HepG2 (cell line): ENCODE data around the gene INTS1. TPM values are rescaled to one million over a fixed set of nuclear protein-coding genes. Genes with fewer than 3 reads are reported as not detected.

Source experiments
- ARID3A ChIP-seq: IDR thresholded peaks from 2 replicates; pipeline ENCODE4 v1.6.1; 2012; ENCODE audit warnings: low read depth, low read length, improper control_type of control experiment
- HNF1B ChIP-seq: sonication (generic); formaldehyde crosslinking; IDR thresholded peaks from 2 replicates; pipeline ENCODE4 v1.5.1; 2020; ENCODE audit warnings: mild to moderate bottlenecking, moderate library complexity, missing genetic modification reagents
- MTA1 ChIP-seq: sonication (generic); formaldehyde crosslinking; IDR thresholded peaks from 2 replicates; pipeline ENCODE4 v1.4.0; 2020; ENCODE audit warnings: missing genetic modification reagents, mild to moderate bottlenecking, borderline replicate concordance
- POLR2G ChIP-seq: fragments of 200-400 bp; formaldehyde crosslinking; IDR thresholded peaks from 2 replicates; pipeline ENCODE4 v1.6.1; 2018; ENCODE audit warnings: mild to moderate bottlenecking, low read depth, low read length, moderate library complexity
- RERE ChIP-seq: IDR thresholded peaks from 2 replicates; pipeline ENCODE4 v1.6.1; 2016; ENCODE audit warnings: low read depth, missing genetic modification reagents, missing compliant biosample characterization
- SP5 ChIP-seq: IDR thresholded peaks from 2 replicates; pipeline ENCODE4 v1.6.1; 2016; ENCODE audit warnings: low read depth, borderline replicate concordance
- ZBTB40 ChIP-seq, 2 experiments: fragments of 450-650 bp in 1 of 2; sonication (generic) in 1 of 2; formaldehyde crosslinking in 1 of 2; IDR thresholded peaks; 2 replicates each; pipeline versions ENCODE4 v1.6.1 to v1.8.0; 2016 to 2022; ENCODE audit warnings: antibody characterized with exemption in 1 of 2, mild to moderate bottlenecking in 1 of 2, missing genetic modification reagents in 1 of 2
- ZFX ChIP-seq: sonication (generic); formaldehyde crosslinking; IDR thresholded peaks from 2 replicates; pipeline ENCODE4 v1.4.0; 2020; ENCODE audit warnings: mild to moderate bottlenecking, low read depth, missing genetic modification reagents, moderate library complexity
- polyA plus RNA-seq, 8 experiments: library from polyadenylated mRNA; depleted of rRNA in 3 of 8; stranded (reverse) in 7 of 8; unstranded in 1 of 8; fragments of >200 nt; fragmentation: Illumina TruSeq in 4 of 8; extraction: Trizol in 4 of 8; gene quantifications; 2 replicates each; pipeline versions ENCODE4 v1.2.1 to v1.2.3, GENCODE V29; 2011 to 2016; ENCODE audit warnings: low read depth in 4 of 8, missing spikeins in 1 of 8, mixed read lengths in 1 of 8; ENCODE audit not compliant: insufficient read depth in 1 of 8
- total RNA-seq, 5 experiments: library from RNA; depleted of rRNA; stranded (reverse); fragments of >200 nt; fragmentation: Illumina TruSeq; extraction: Trizol; gene quantifications; 2 replicates each; pipeline ENCODE4 v1.2.3, GENCODE V29; 2016; ENCODE audit warnings: low read depth in 1 of 5

Gene INTS1
- total and polyA plus RNA-seq, 2 of the 13 experiments (the other 11 are each of a cell fraction or from before 2014, with no cell fraction given): 13.7 to 29.0 TPM

GRCh38 chr7:1531263-1531978, 27.2 kb upstream of the INTS1 start (continued):
- TF ChIP-seq RERE (CRISPR knock-in tag): no peak
- TF ChIP-seq ZBTB40 (IDR thresholded peaks at IDR 0.05): no peak
- no peak; the same call in 1 of the 2 replicates for TF ChIP-seq ZBTB40 (CRISPR knock-in tag; IDR thresholded peaks at IDR 0.05)
- TF ChIP-seq ARID3A: no peak
- peak; percentile 35; the same call in 1 of the 2 replicates for TF ChIP-seq ZFX (CRISPR knock-in tag)
- peak; percentile 59; the same call in 1 of the 2 replicates for TF ChIP-seq HNF1B (CRISPR knock-in tag)
- TF ChIP-seq SP5: peak; percentile 21; the same call in 1 of the 2 replicates
- TF ChIP-seq MTA1 (CRISPR knock-in tag): peak; percentile 92; the same call in 1 of the 2 replicates
- no peak for TF ChIP-seq POLR2G
